ENCODE measurements around the gene CELF4. TPM values are rescaled to one million over a fixed set of nuclear protein-coding genes. Genes with fewer than 3 reads are reported as not detected.

The CELF4 gene
- total RNA-seq, 1 experiment from 2014 or later, result not detected

DNA sequence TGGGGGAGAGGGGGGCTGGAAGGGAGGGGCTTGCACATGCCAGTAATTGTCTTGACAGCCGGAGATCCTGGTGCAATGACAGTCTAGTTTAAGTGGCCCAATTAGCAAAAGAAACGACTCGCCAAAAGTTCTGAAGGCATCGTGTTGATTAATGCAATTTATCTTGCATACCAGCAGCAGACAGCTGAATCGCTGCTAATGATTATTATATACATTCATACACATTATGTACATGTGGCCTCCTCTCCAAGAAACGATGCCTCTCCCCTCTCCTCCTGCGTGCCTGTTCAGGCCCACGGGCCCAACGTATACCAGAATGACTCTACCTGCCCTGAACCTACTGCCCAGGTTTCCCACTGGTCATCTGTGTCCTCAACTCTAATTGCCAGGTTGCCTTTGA, 214.5 kb downstream of the CELF4 start:
- BruUV-seq (replicated peaks), result no TSS peak
- Histone ChIP-seq H3K27ac (ENCODE audit: low read length) (no peak overlapping the region), H3K4me1 (ENCODE audit: control insufficient read depth, insufficient read depth, low read length) (no peaks in the 10 kb centered on the region), H3K4me3 (ENCODE audit: low read depth in 2 of 2, low read length in 2 of 2) (no peak overlapping the region), H3K9me3 (ENCODE audit: control insufficient read depth, insufficient read depth, low read depth, low read length) (no peaks in the 10 kb centered on the region), H3K27me3 (ENCODE audit: control insufficient read depth, insufficient read depth, low read length) (no peaks in the 10 kb centered on the region), H3K36me3 (ENCODE audit: control insufficient read depth, insufficient read depth, low read length) (no peaks in the 10 kb centered on the region)
- CTCF ChIA-PET, result no interaction called here
- in situ Hi-C loops (cut with HindIII; ENCODE audit: low pct_unique_long_range_greater_than_20kb, low sequenced_read_pairs), result no loop called here
- TF ChIP-seq TCF7L2 (IDR thresholded peaks at IDR 0.05; ENCODE audit: low read depth, low read length) (no peak), POLR2AphosphoS5 (IDR thresholded peaks at IDR 0.05; ENCODE audit: low read depth, low read length) (no peak)
- DNase-seq (ENCODE audit: low read depth, low spot score) (no peak), ATAC-seq (no peak)
- intact Hi-C loops (cut with micrococcal nuclease; ENCODE audit: unreplicated experiment), result no loop called here
- POLR2A ChIA-PET, result no interaction called here

GRCh38 chr18:37348729-37349128, 216.9 kb downstream of the CELF4 start:
- H3K9me3 ChIP-seq (ENCODE audit: control insufficient read depth, insufficient read depth, low read depth, low read length), result no peaks in the 10 kb centered on the region
- no TSS peak for BruUV-seq (replicated peaks)
- no peaks in the 10 kb centered on the region for H3K36me3 ChIP-seq (ENCODE audit: control insufficient read depth, insufficient read depth, low read length)
- intact Hi-C loops (cut with micrococcal nuclease; ENCODE audit: unreplicated experiment) (no loop called here), in situ Hi-C loops (cut with HindIII; ENCODE audit: low pct_unique_long_range_greater_than_20kb, low sequenced_read_pairs) (no loop called here)
- H3K4me3 ChIP-seq (ENCODE audit: low read depth in 2 of 2, low read length in 2 of 2), result no peak overlapping the region
- H3K27ac ChIP-seq (ENCODE audit: low read length), result no peak overlapping the region
- CTCF ChIA-PET, result no interaction called here
- ATAC-seq, result no peak
- TF ChIP-seq TCF7L2 (IDR thresholded peaks at IDR 0.05; ENCODE audit: low read depth, low read length), result no peak
- no peak for TF ChIP-seq CTCF (IDR thresholded peaks at IDR 0.05)
- no peak for TF ChIP-seq POLR2AphosphoS5 (IDR thresholded peaks at IDR 0.05; ENCODE audit: low read depth, low read length)
- no peak for TF ChIP-seq SIN3A (IDR thresholded peaks at IDR 0.05; ENCODE audit: borderline replicate concordance, insufficient read depth, low read depth, low read length)
- DNase-seq (ENCODE audit: low read depth, low spot score), result no peak
- H3K4me1 ChIP-seq (ENCODE audit: control insufficient read depth, insufficient read depth, low read length), result no peaks in the 10 kb centered on the region
- H3K27me3 ChIP-seq (ENCODE audit: control insufficient read depth, insufficient read depth, low read length), result no peaks in the 10 kb centered on the region; the same call in 1 of the 2 replicates
- POLR2A ChIA-PET, result no interaction called here

GRCh38 chr18:37346048-37346447, 219.6 kb downstream of the CELF4 start:
- Histone ChIP-seq H3K4me1 (ENCODE audit: control insufficient read depth, insufficient read depth, low read length) (no peaks in the 10 kb centered on the region), H3K4me3 (ENCODE audit: low read depth in 2 of 2, low read length in 2 of 2) (no peak overlapping the region), H3K9me3 (ENCODE audit: control insufficient read depth, insufficient read depth, low read depth, low read length) (no peaks in the 10 kb centered on the region), H3K27ac (ENCODE audit: low read length) (no peak overlapping the region), H3K36me3 (ENCODE audit: control insufficient read depth, insufficient read depth, low read length) (no peaks in the 10 kb centered on the region), H3K27me3 (ENCODE audit: control insufficient read depth, insufficient read depth, low read length) (no peaks in the 10 kb centered on the region; the same call in 1 of the 2 replicates)
- no TSS peak for BruUV-seq (replicated peaks)
- ChIA-PET POLR2A (no interaction called here), CTCF (no interaction called here)
- DNase-seq (ENCODE audit: low read depth, low spot score), result no peak
- no peak for TF ChIP-seq POLR2AphosphoS5 (IDR thresholded peaks at IDR 0.05; ENCODE audit: low read depth, low read length)
- no peak for TF ChIP-seq TCF7L2 (IDR thresholded peaks at IDR 0.05; ENCODE audit: low read depth, low read length)
- TF ChIP-seq, protein P1, sequence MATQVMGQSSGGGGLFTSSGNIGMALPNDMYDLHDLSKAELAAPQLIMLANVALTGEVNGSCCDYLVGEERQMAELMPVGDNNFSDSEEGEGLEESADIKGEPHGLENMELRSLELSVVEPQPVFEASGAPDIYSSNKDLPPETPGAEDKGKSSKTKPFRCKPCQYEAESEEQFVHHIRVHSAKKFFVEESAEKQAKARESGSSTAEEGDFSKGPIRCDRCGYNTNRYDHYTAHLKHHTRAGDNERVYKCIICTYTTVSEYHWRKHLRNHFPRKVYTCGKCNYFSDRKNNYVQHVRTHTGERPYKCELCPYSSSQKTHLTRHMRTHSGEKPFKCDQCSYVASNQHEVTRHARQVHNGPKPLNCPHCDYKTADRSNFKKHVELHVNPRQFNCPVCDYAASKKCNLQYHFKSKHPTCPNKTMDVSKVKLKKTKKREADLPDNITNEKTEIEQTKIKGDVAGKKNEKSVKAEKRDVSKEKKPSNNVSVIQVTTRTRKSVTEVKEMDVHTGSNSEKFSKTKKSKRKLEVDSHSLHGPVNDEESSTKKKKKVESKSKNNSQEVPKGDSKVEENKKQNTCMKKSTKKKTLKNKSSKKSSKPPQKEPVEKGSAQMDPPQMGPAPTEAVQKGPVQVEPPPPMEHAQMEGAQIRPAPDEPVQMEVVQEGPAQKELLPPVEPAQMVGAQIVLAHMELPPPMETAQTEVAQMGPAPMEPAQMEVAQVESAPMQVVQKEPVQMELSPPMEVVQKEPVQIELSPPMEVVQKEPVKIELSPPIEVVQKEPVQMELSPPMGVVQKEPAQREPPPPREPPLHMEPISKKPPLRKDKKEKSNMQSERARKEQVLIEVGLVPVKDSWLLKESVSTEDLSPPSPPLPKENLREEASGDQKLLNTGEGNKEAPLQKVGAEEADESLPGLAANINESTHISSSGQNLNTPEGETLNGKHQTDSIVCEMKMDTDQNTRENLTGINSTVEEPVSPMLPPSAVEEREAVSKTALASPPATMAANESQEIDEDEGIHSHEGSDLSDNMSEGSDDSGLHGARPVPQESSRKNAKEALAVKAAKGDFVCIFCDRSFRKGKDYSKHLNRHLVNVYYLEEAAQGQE (IDR thresholded peaks at IDR 0.05; ENCODE audit: insufficient read depth in 1 of 2, low read depth in 2 of 2, low read length in 1 of 2), result no peak
- no peak for TF ChIP-seq SIN3A (IDR thresholded peaks at IDR 0.05; ENCODE audit: borderline replicate concordance, insufficient read depth, low read depth, low read length)
- TF ChIP-seq CTCF (IDR thresholded peaks at IDR 0.05), result no peak
- in situ Hi-C loops (cut with HindIII; ENCODE audit: low pct_unique_long_range_greater_than_20kb, low sequenced_read_pairs), result no loop called here
- ATAC-seq, result no peak
- intact Hi-C loops (cut with micrococcal nuclease; ENCODE audit: unreplicated experiment), result no loop called here
